Activated B cell treated with CpG ODN at 0.5 μM for 24 hours (primary cell): Measurements from ENCODE around the gene MLLT10. TPM values are rescaled to one million over a fixed set of nuclear protein-coding genes. Genes with fewer than 3 reads are reported as not detected.
A peak's percentile ranks its signal among the peaks of the same experiment; 100 is the strongest.

Experiments used
- ATAC-seq: fragments of 200-7000 bp; cut with Tn5 transposase; one replicate; pipeline ENCODE4 v1.10.0; 2021; ENCODE audit warnings: low read depth, mild to moderate bottlenecking, moderate library complexity
- CTCF ChIA-PET: fragments of 350-600 bp; sonication (Branson Sonifier 250); formaldehyde crosslinking; loops from one replicate; lab custom pipeline; 2021; ENCODE audit warnings: antibody characterized with exemption; lab: Charles Lee
- POLR2A ChIA-PET: fragments of 350-600 bp; sonication (Branson Sonifier 250); formaldehyde crosslinking; loops from one replicate; lab custom pipeline; 2021; ENCODE audit warnings: antibody characterized with exemption; lab: Charles Lee
- DNase-seq: peaks from one replicate; pipeline ENCODE4 v3.0.0; 2022
- H3K27ac Mint-ChIP-seq: one replicate; pipeline ENCODE4 v1.8.0; 2020; ENCODE audit warnings: mixed read lengths
- H3K27me3 Mint-ChIP-seq: one replicate; pipeline ENCODE4 v1.8.0; 2021; ENCODE audit warnings: mixed read lengths
- H3K36me3 Mint-ChIP-seq: one replicate; pipeline ENCODE4 v1.8.0; 2021; ENCODE audit warnings: low read depth, mixed read lengths
- H3K4me1 Mint-ChIP-seq: one replicate; pipeline ENCODE4 v1.8.0; 2021; ENCODE audit warnings: mixed read lengths
- H3K4me3 Mint-ChIP-seq: one replicate; pipeline ENCODE4 v1.8.0; 2020; ENCODE audit warnings: mild to moderate bottlenecking, mixed read lengths
- H3K9me3 Mint-ChIP-seq: one replicate; pipeline ENCODE4 v1.8.0; 2020; ENCODE audit warnings: mixed read lengths
- CTCF ChIP-seq: fragments of 200-600 bp; IDR thresholded peaks from one replicate; pipeline ENCODE4 v1.8.0; 2022; ENCODE audit warnings: antibody characterized with exemption, mild to moderate bottlenecking
- intact Hi-C: fragments of 100-400 bp; cut with micrococcal nuclease; formaldehyde crosslinking; loops from one replicate; pipeline ENCODE4 v1.15.1; 2024
- total RNA-seq: library from RNA; stranded (reverse); gene quantifications from 2 replicates; pipeline ENCODE4 v1.2.3, GENCODE V29; 2022

The MLLT10 gene
- total RNA-seq, 1 donor from 2014 or later, result 48.7 TPM

DNA sequence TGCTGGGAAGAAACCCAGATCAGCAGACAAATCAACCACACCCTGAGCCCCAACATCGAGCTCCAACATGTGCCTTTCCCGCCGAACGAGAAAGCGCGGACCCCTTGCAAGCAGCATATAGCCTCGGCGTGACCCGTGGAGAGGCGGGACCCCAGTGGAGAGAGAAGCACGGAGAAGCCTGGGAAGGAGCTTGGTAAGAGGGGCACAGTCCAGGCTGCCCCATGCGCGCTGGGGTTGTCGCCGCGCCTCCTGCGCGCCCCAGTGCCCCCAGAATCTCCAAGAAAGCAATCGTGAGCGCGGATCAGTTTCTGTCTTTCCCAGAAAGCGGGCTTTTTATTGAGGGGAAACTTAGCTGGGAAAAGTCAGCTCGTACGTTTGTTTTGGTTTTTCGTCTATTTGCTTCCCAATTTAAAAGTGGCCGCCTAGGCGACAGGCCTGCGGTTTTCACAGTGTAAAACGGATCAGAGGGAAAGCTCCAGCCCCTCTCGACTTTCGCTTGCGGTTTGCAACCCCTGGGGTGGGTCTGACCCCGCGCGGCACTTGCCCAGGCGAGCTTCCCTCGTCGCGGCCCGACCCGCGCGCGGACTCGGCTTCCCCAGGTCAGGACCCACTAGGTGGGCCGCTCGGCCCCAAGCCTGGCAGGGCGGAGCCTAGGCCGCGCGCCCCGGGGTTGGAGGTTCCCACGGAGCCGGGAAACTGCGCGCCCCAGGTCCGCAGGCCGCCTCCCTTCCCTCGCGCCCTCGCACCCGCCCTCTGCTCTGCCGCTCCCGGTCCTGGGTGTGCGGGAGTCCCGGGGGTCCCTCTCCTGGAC lies 39.6 kb upstream of the MLLT10 start:
- no peak for TF ChIP-seq CTCF
- ChIA-PET CTCF (interaction anchor here (1.8 kb wide), 1 partner anchor 238 kb away, joined by 4 read pairs; no protein-coding TSS in a partner anchor), POLR2A (interaction anchor here (3.2 kb wide), 1 partner anchor 32 kb away, joined by 18 read pairs; the partner anchor contains the start of gene SKIDA1)
- Mint-ChIP-seq H3K27me3 (peaks cover 47% of the 10 kb centered on the region), H3K36me3 (no peaks in the 10 kb centered on the region), H3K27ac (no peak overlapping the region), H3K4me1 (peaks cover 27% of the 10 kb centered on the region), H3K4me3 (peak overlapping the region; percentile 85), H3K9me3 (no peaks in the 10 kb centered on the region)
- DNase-seq (peak; percentile 31), ATAC-seq (no peak)
- intact Hi-C loops, result loop anchor here (1.0 to 10.0 kb wide), 13 partner anchors 181 to 1700 kb away; partner anchors contain the start of genes DNAJC1, MSRB2 and PTF1A

GRCh38 chr10:21495002-21495751 lies 38.9 kb upstream of the MLLT10 start:
- ATAC-seq, result no peak
- intact Hi-C loops, result loop anchor here (1.0 to 10.0 kb wide), 13 partner anchors 180 to 1700 kb away; partner anchors contain the start of genes DNAJC1, MSRB2 and PTF1A
- TF ChIP-seq CTCF, result no peak
- Mint-ChIP-seq H3K4me1 (peaks cover 33% of the 10 kb centered on the region), H3K36me3 (no peaks in the 10 kb centered on the region), H3K9me3 (no peaks in the 10 kb centered on the region), H3K27me3 (peaks cover 49% of the 10 kb centered on the region), H3K27ac (peak overlapping the region; percentile 41), H3K4me3 (peak overlapping the region; percentile 85)
- no peak for DNase-seq
- ChIA-PET POLR2A (interaction anchor here (1.0 to 3.2 kb wide), 3 partner anchors 21 to 821 kb away, joined by 3 to 18 read pairs (median 10); partner anchors contain the start of genes COMMD3 and SKIDA1), CTCF (interaction anchor here (1.0 to 4.1 kb wide), 12 partner anchors 23 to 1079 kb away, joined by 3 to 21 read pairs (median 6); partner anchors contain the start of genes COMMD3 and SKIDA1)

DNA sequence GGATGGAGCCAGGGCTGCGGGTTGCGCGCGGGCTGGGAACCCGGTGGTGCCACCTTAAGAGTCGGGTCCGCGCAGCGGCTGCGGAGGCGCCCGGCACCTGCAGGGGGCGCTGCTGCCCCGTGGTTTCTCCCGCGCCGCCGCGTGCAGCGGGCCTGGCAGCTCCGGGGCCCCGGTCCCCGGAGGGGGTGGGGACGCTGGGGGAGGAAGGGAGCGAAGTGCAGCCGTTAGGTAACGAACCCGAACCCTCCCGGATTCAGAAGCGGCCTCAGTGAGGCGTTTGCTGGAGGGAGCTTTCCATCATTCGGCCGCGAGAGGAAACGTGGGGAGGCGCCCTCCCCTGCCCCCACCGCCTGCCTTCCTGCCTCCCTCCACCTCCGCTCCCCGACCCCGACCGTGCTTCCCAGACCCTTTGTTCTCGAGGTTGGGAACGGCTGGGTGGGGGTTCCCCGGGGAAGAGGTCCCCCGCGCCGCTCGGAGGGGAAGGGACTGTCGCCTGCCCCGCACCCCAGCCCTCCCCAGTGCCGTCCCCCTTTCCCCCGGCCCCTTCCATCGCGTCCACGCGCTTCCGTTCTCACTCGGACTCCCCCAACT lies 38.2 kb upstream of the MLLT10 start:
- no peaks in the 10 kb centered on the region for H3K9me3 Mint-ChIP-seq
- DNase-seq (peak; percentile 90), ATAC-seq (peak; percentile 79)
- peak overlapping the region; percentile 85 for H3K4me3 Mint-ChIP-seq
- CTCF ChIA-PET, result interaction anchor here (0.6 to 4.1 kb wide), 15 partner anchors 20 to 1490 kb away, joined by 3 to 21 read pairs (median 6); partner anchors contain the start of genes COMMD3, SKIDA1 and SPAG6
- H3K36me3 Mint-ChIP-seq, result no peaks in the 10 kb centered on the region
- POLR2A ChIA-PET, result interaction anchor here (0.6 to 3.2 kb wide), 4 partner anchors 21 to 820 kb away, joined by 3 to 18 read pairs (median 7); partner anchors contain the start of genes COMMD3 and SKIDA1
- peak; percentile 79 for TF ChIP-seq CTCF
- peaks cover 36% of the 10 kb centered on the region for H3K4me1 Mint-ChIP-seq
- intact Hi-C loops, result loop anchor here (1.0 to 10.0 kb wide), 17 partner anchors 29 to 1699 kb away; partner anchors contain the start of genes COMMD3, DNAJC1, MSRB2 and PTF1A
- H3K27ac Mint-ChIP-seq, result no peak overlapping the region
- H3K27me3 Mint-ChIP-seq, result peaks cover 51% of the 10 kb centered on the region

DNA sequence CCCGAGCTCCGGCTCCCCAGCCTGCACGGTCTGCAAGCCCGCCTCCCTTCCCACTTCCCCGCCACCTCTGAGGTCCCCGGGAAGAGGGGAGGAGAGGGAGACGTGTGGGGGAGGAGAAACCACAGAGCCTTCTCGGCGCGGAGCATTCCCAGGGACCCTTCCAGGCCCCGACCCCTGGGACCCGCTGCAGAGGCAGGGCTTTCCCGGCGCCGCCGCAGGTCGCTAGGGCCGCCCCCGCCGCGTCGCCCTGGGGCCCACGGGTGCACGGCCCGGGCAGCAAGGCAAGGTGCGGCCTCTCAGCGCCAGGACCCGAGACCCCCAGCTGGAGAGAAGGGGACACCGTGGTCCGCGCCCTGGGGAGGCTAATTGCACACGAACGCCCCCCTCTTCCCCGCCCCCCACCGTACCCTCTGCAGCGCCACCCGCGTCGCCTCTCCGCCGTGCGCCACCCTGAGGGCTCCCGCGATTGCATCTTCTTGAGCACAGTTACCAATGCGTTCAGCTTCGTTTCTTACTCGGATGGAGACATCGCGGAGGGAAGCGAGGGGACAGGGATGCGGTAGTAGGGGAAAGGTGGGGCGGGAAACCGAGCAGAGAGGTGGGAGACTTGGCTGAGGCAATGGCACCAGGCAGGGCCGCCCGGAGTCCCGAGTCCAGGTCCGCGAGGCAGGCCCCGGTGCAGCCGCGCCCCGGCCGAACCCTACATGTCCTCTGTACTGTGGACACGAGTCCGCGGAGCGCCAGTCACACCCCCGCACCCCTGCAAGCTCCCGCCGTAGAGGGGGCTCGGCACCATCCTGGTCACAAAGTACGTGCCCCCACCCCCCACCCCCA lies 37.5 kb upstream of the MLLT10 start:
- TF ChIP-seq CTCF, result no peak
- H3K27ac Mint-ChIP-seq, result no peak overlapping the region
- peaks cover 50% of the 10 kb centered on the region for H3K27me3 Mint-ChIP-seq
- POLR2A ChIA-PET, result interaction anchor here (0.6 to 3.2 kb wide), 6 partner anchors 20 to 761 kb away, joined by 4 to 18 read pairs (median 8); partner anchors contain the start of gene SKIDA1
- CTCF ChIA-PET, result interaction anchor here (0.6 to 4.1 kb wide), 17 partner anchors 14 to 1489 kb away, joined by 3 to 21 read pairs (median 4); partner anchors contain the start of genes COMMD3, SKIDA1 and SPAG6
- H3K36me3 Mint-ChIP-seq, result no peaks in the 10 kb centered on the region
- H3K4me3 Mint-ChIP-seq, result peak overlapping the region; percentile 85
- no peaks in the 10 kb centered on the region for H3K9me3 Mint-ChIP-seq
- intact Hi-C loops, result loop anchor here (1.0 to 10.0 kb wide), 10 partner anchors 20 to 1698 kb away; partner anchors contain the start of genes COMMD3, MSRB2, PTF1A and SKIDA1
- DNase-seq (peak; percentile 53), ATAC-seq (peak; percentile 57)
- H3K4me1 Mint-ChIP-seq, result peaks cover 36% of the 10 kb centered on the region
